ENCODE data around the gene SHISA6.
"Not testable (repeated sequence)": the region's sequence is repeated elsewhere in the genome, so short reads cannot be mapped to it uniquely, and the experiment has no call there.

Gene SHISA6

GRCh38 chr17:11264183-11264871 is 23.3 kb downstream of the SHISA6 start:
- no peak for DNase-seq (ENCODE audit: low read depth in 2 of 2)

- DNase-seq (ENCODE audit: low read depth in 2 of 2), result no peak
Observed at GRCh38 chr17:11267999-11268575, 27.1 kb downstream of the SHISA6 start.

GRCh38 chr17:11269210-11269609 is 28.2 kb downstream of the SHISA6 start:
- DNase-seq (ENCODE audit: low read depth in 2 of 2), result no peak

GRCh38 chr17:11272191-11272590 is 31.2 kb downstream of the SHISA6 start:
- DNase-seq (ENCODE audit: low read depth in 2 of 2), result no peak

GRCh38 chr17:11273596-11273995 is 32.6 kb downstream of the SHISA6 start:
- no peak for DNase-seq (ENCODE audit: low read depth in 2 of 2)

GRCh38 chr17:11274106-11274505 is 33.1 kb downstream of the SHISA6 start:
- DNase-seq (ENCODE audit: low read depth in 2 of 2), result no peak

- no peak for DNase-seq (ENCODE audit: low read depth in 2 of 2)
Observed at GRCh38 chr17:11276486-11276885, 35.5 kb downstream of the SHISA6 start.

- DNase-seq (ENCODE audit: low read depth in 2 of 2), result no peak
Observed at GRCh38 chr17:11278186-11278991, 37.4 kb downstream of the SHISA6 start.

- DNase-seq (ENCODE audit: low read depth in 2 of 2), result no peak
Observed at GRCh38 chr17:11278992-11279270, 37.9 kb downstream of the SHISA6 start.

GRCh38 chr17:11279776-11280344 is 38.8 kb downstream of the SHISA6 start:
- DNase-seq (ENCODE audit: low read depth in 2 of 2), result no peak

- DNase-seq (ENCODE audit: low read depth in 2 of 2), result no peak
Observed at GRCh38 chr17:11282586-11282985, 41.6 kb downstream of the SHISA6 start.

- no peak for DNase-seq (ENCODE audit: low read depth in 2 of 2)
Observed at GRCh38 chr17:11284811-11285210, 43.8 kb downstream of the SHISA6 start.

GRCh38 chr17:11285946-11286345 is 44.9 kb downstream of the SHISA6 start:
- no peak for DNase-seq (ENCODE audit: low read depth in 2 of 2)

GRCh38 chr17:11287791-11288190 is 46.8 kb downstream of the SHISA6 start:
- no peak for DNase-seq (ENCODE audit: low read depth in 2 of 2)

GRCh38 chr17:11290814-11291213 is 49.8 kb downstream of the SHISA6 start:
- DNase-seq (ENCODE audit: low read depth in 2 of 2), result no peak

- DNase-seq (ENCODE audit: low read depth in 2 of 2), result no peak
Observed at GRCh38 chr17:11292491-11292890, 51.5 kb downstream of the SHISA6 start.

GRCh38 chr17:11293480-11293879 is 52.5 kb downstream of the SHISA6 start:
- DNase-seq (ENCODE audit: low read depth in 2 of 2), result no peak

- DNase-seq (ENCODE audit: low read depth in 2 of 2), result no peak
Observed at GRCh38 chr17:11294826-11295225, 53.8 kb downstream of the SHISA6 start.

GRCh38 chr17:11296994-11297393 is 56.0 kb downstream of the SHISA6 start:
- DNase-seq (ENCODE audit: low read depth in 2 of 2), result no peak

GRCh38 chr17:11298401-11298800 is 57.4 kb downstream of the SHISA6 start:
- no peak for DNase-seq (ENCODE audit: low read depth in 2 of 2)

GRCh38 chr17:11300201-11300600 is 59.2 kb downstream of the SHISA6 start:
- no peak for DNase-seq (ENCODE audit: low read depth in 2 of 2)

- no peak for DNase-seq (ENCODE audit: low read depth in 2 of 2)
Observed at GRCh38 chr17:11300738-11301137, 59.7 kb downstream of the SHISA6 start.

GRCh38 chr17:11301874-11302273 is 60.9 kb downstream of the SHISA6 start:
- not testable (repeated sequence) for DNase-seq (ENCODE audit: low read depth in 2 of 2)
